ENCODE results near the gene BMX.

The BMX gene

DNA sequence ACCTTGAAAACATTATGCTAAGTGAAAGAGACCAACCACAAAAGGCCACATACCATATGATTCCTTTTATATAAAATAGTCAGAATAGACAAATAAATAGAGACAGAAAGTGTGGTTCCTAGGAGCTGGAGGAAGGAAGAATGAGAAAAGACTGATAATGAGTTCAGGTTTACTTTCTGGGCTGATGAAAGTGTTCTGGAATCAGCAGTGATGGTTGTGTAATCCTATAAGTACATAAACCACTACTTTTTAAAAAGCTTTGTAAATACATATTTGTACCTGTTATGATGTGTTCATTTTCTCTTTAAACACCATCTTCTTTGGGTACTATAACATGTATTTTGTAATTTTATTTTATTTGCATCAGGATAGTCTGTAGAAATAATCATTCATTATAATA, 28.1 kb upstream of the BMX start:
- TF ChIP-seq ESRRG (CRISPR knock-in tag; IDR thresholded peaks at IDR 0.05) (no peak), BACH2 (CRISPR knock-in tag; IDR thresholded peaks at IDR 0.05; ENCODE audit: borderline replicate concordance) (no peak), ZC3H10 (CRISPR knock-in tag; IDR thresholded peaks at IDR 0.05) (no peak), CSDC2 (CRISPR knock-in tag; IDR thresholded peaks at IDR 0.05) (no peak), ZNF8 (CRISPR knock-in tag; IDR thresholded peaks at IDR 0.05) (no peak), ZNF565 (CRISPR knock-in tag; conservative IDR thresholded peaks at IDR 0.05; ENCODE audit: low read depth) (no peak), GLIS3 (CRISPR knock-in tag; IDR thresholded peaks at IDR 0.05) (no peak), ZNF70 (CRISPR knock-in tag; IDR thresholded peaks at IDR 0.05) (no peak)
- TF ChIP-seq, protein P1, sequence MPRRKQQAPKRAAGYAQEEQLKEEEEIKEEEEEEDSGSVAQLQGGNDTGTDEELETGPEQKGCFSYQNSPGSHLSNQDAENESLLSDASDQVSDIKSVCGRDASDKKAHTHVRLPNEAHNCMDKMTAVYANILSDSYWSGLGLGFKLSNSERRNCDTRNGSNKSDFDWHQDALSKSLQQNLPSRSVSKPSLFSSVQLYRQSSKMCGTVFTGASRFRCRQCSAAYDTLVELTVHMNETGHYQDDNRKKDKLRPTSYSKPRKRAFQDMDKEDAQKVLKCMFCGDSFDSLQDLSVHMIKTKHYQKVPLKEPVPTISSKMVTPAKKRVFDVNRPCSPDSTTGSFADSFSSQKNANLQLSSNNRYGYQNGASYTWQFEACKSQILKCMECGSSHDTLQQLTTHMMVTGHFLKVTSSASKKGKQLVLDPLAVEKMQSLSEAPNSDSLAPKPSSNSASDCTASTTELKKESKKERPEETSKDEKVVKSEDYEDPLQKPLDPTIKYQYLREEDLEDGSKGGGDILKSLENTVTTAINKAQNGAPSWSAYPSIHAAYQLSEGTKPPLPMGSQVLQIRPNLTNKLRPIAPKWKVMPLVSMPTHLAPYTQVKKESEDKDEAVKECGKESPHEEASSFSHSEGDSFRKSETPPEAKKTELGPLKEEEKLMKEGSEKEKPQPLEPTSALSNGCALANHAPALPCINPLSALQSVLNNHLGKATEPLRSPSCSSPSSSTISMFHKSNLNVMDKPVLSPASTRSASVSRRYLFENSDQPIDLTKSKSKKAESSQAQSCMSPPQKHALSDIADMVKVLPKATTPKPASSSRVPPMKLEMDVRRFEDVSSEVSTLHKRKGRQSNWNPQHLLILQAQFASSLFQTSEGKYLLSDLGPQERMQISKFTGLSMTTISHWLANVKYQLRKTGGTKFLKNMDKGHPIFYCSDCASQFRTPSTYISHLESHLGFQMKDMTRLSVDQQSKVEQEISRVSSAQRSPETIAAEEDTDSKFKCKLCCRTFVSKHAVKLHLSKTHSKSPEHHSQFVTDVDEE (CRISPR knock-in tag; IDR thresholded peaks at IDR 0.05) = no peak
- TF ChIP-seq, protein P2, sequence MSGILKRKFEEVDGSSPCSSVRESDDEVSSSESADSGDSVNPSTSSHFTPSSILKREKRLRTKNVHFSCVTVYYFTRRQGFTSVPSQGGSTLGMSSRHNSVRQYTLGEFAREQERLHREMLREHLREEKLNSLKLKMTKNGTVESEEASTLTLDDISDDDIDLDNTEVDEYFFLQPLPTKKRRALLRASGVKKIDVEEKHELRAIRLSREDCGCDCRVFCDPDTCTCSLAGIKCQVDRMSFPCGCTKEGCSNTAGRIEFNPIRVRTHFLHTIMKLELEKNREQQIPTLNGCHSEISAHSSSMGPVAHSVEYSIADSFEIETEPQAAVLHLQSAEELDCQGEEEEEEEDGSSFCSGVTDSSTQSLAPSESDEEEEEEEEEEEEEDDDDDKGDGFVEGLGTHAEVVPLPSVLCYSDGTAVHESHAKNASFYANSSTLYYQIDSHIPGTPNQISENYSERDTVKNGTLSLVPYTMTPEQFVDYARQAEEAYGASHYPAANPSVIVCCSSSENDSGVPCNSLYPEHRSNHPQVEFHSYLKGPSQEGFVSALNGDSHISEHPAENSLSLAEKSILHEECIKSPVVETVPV (CRISPR knock-in tag; IDR thresholded peaks at IDR 0.05) = no peak
- TF ChIP-seq, protein P3, sequence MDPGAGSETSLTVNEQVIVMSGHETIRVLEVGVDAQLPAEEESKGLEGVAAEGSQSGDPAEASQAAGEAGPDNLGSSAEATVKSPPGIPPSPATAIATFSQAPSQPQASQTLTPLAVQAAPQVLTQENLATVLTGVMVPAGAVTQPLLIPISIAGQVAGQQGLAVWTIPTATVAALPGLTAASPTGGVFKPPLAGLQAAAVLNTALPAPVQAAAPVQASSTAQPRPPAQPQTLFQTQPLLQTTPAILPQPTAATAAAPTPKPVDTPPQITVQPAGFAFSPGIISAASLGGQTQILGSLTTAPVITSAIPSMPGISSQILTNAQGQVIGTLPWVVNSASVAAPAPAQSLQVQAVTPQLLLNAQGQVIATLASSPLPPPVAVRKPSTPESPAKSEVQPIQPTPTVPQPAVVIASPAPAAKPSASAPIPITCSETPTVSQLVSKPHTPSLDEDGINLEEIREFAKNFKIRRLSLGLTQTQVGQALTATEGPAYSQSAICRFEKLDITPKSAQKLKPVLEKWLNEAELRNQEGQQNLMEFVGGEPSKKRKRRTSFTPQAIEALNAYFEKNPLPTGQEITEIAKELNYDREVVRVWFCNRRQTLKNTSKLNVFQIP (CRISPR knock-in tag; IDR thresholded peaks at IDR 0.05; ENCODE audit: borderline replicate concordance, low read depth) = no peak
- no peak for ATAC-seq

DNA sequence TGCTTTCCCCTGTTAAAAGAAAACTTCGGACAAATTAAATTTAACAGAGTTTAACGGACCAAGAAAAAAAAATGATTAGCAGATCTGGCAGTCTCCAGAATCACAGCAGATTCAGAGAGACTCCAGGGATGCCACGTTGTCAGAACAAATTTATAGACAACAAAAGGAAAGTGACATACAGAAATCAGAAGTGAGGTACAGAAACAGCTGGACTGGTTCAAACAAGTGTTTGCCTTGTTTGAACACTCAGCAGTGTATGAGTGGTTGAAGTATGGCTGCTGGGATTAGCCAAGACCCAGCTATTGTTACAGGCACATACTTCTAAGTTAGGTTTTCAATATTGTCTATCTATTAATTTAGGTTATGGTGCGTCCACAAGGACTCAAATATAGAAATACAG, 26.6 kb upstream of the BMX start:
- TF ChIP-seq TOX (CRISPR knock-in tag; IDR thresholded peaks at IDR 0.05; ENCODE audit: borderline replicate concordance) (no peak), ZNF565 (CRISPR knock-in tag; conservative IDR thresholded peaks at IDR 0.05; ENCODE audit: low read depth) (no peak), ZFP30 (CRISPR knock-in tag; IDR thresholded peaks at IDR 0.05) (no peak), ESRRG (CRISPR knock-in tag; IDR thresholded peaks at IDR 0.05) (no peak), ZNF70 (CRISPR knock-in tag; IDR thresholded peaks at IDR 0.05) (no peak), ARNTL (CRISPR knock-in tag; IDR thresholded peaks at IDR 0.05; ENCODE audit: borderline replicate concordance, low read depth) (no peak)
- TF ChIP-seq, protein P1 (CRISPR knock-in tag; IDR thresholded peaks at IDR 0.05) = no peak
- ATAC-seq = no peak

DNA sequence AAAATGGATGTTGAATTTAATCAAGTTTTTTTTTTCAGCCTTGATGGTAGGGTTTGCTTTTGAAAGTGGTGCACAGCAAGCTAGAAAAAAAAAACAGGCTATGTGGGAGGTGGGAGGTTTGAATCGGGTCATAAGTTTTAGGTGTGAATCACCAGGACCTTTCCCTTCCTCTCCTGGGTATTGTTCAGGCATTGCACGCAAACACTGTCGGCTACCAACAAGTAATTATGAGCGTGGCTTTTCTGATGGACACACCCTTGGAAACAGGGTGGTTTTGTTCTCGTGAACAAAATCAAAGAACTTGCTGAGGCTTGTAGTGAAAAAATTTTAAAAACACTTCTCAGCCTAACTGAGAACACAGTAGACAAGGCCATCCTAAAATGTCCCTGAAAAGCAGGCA, 25.6 kb upstream of the BMX start:
- TF ChIP-seq RARB (CRISPR knock-in tag; IDR thresholded peaks at IDR 0.05) (no peak), ZFP30 (CRISPR knock-in tag; IDR thresholded peaks at IDR 0.05) (no peak), ZC3H10 (CRISPR knock-in tag; IDR thresholded peaks at IDR 0.05) (no peak)
- TF ChIP-seq, protein P3 (CRISPR knock-in tag; IDR thresholded peaks at IDR 0.05; ENCODE audit: borderline replicate concordance, low read depth) = no peak
- ATAC-seq = no peak

DNA sequence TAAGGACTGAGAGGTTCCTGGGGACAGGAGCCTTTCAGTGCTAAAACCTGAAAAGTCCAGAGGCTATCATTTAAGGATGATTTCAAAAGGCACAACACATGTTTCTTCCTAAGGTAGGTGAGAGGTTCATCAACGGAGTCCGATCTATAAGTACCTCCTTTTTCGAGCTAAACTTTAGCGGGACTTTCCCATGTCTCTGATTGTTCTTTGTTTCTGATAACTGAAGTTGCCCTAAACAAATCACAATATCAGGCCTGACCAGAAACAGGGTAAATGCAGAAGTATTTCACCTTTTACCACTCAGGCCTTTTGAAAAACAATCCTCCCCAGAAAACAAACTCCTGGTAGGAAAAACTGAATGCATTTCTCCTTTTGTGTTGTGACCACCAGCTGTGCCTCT, 25.1 kb upstream of the BMX start:
- TF ChIP-seq ZC3H10 (CRISPR knock-in tag; IDR thresholded peaks at IDR 0.05) = no peak
- ATAC-seq = no peak

DNA sequence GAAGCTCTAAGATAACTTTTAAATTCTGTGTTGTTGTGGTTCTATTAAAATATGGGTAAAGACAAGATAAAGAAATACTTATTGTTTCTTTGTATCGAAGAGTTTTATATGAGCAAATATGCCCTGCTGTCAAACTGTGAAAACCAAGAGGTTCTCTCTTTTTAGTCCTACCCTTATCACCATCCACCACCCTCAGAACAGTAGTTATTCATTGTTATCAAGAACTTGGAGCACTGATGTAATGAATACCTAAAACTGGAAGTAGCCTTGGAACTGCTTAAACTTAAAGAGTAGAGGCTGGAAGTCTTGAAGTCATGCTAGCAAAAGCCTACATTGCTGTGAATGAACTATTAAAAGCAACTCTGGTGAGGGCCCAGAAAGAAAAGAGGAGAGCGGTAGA, 16.7 kb upstream of the BMX start:
- ATAC-seq = no peak
- TF ChIP-seq ZNF565 (CRISPR knock-in tag; conservative IDR thresholded peaks at IDR 0.05; ENCODE audit: low read depth) (no peak), CSDC2 (CRISPR knock-in tag; IDR thresholded peaks at IDR 0.05) (no peak), ESRRG (CRISPR knock-in tag; IDR thresholded peaks at IDR 0.05) (no peak), ZFP3 (CRISPR knock-in tag; IDR thresholded peaks at IDR 0.05) (no peak), GLIS3 (CRISPR knock-in tag; IDR thresholded peaks at IDR 0.05) (no peak), SNAI2 (CRISPR knock-in tag; IDR thresholded peaks at IDR 0.05) (no peak), ZNF8 (CRISPR knock-in tag; IDR thresholded peaks at IDR 0.05) (no peak), ZNF70 (CRISPR knock-in tag; IDR thresholded peaks at IDR 0.05) (no peak), ARNTL (CRISPR knock-in tag; IDR thresholded peaks at IDR 0.05; ENCODE audit: borderline replicate concordance, low read depth) (no peak), ZC3H10 (CRISPR knock-in tag; IDR thresholded peaks at IDR 0.05) (no peak), OSR1 (CRISPR knock-in tag; IDR thresholded peaks at IDR 0.05) (no peak)
- TF ChIP-seq, protein P3 (CRISPR knock-in tag; IDR thresholded peaks at IDR 0.05; ENCODE audit: borderline replicate concordance, low read depth) = no peak
- TF ChIP-seq, protein P2 (CRISPR knock-in tag; IDR thresholded peaks at IDR 0.05) = no peak

Data from SK-N-SH treated with all-trans-retinoic acid at 6 μM for 48 hours (cell line).